Measurements from ENCODE around the gene DCX. TPM values are rescaled to one million over a fixed set of nuclear protein-coding genes. Genes with fewer than 3 reads are reported as not detected.

The DCX gene
- total RNA-seq, 2 donors from 2014 or later, result not detected

DNA sequence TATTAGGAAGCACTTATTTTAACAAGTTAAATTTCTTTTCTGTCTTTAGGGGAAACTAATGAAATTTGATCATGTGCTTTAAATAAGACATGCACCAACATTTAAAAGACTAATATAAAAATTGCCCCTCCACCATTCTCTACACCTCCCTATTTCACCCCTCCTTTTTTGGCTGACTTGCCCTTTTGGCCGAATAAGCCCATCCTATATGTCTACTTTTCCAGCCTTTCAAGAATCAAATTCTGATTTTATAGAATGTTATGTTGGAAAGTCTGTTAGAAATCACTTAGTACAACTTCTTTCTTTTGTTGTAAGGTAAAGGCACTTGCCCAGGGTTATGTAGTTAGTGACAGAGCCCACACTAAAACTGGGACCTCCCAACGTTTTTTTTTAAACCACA, 143.5 kb downstream of the DCX start:
- peaks cover 64% of the 10 kb centered on the region for H3K27me3 Mint-ChIP-seq (ENCODE audit: low read depth)
- no peaks in the 10 kb centered on the region for H3K4me1 Mint-ChIP-seq (ENCODE audit: low read depth)
- no peaks in the 10 kb centered on the region for H3K9me3 Mint-ChIP-seq
- H3K27ac Mint-ChIP-seq, result no peak overlapping the region
- no peaks in the 10 kb centered on the region for H3K36me3 Mint-ChIP-seq (ENCODE audit: insufficient read depth in 2 of 2)
- no peak for DNase-seq
- no peak overlapping the region for H3K4me3 Mint-ChIP-seq
- ATAC-seq (replicated peaks in 1 of 2), result no peak

DNA sequence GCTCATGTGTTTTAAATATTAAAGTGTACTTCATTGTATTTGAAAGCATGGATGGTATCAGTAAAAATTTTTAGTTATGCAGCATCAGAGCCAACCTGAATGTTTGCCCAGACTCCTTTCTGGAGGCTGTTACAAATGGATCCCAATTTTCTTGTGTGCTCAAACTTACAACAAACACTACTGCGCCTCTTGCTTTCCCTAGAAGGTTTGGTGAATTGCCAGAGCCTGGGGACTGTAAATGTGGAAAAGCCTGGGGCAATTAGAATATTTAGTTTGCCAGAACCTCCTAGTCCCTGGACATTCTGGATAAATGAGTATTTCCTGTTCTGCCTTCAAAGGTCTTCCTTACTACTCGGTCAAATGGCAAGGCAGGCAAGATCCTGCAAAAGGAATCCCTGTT, 146.5 kb downstream of the DCX start:
- DNase-seq (no peak), ATAC-seq (replicated peaks in 1 of 2) (no peak)
- H3K9me3 Mint-ChIP-seq, result no peaks in the 10 kb centered on the region
- H3K27me3 Mint-ChIP-seq (ENCODE audit: low read depth), result peaks cover 53% of the 10 kb centered on the region
- no peaks in the 10 kb centered on the region for H3K4me1 Mint-ChIP-seq (ENCODE audit: low read depth)
- no peak overlapping the region for H3K27ac Mint-ChIP-seq
- H3K4me3 Mint-ChIP-seq, result no peak overlapping the region
- no peaks in the 10 kb centered on the region for H3K36me3 Mint-ChIP-seq (ENCODE audit: insufficient read depth in 2 of 2)

DNA sequence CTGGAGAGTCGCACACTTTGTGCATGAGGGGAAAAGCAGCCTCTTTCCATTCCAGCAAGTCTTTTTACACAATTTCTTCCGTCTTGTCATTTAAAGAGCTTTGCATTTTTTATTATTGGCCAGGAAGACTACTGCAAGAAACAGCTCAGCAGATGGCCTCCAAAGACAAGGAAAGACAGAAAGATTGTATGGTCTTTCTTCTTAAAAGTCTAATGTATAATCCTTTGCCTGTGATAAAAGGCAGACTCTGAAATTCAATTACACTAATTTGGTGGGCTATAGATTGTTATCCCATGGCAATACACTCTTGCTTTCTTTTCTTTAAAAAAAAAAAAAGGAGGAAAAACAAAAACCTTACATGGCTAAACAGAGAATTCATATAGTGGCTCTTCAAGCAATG, 147.6 kb downstream of the DCX start:
- no peaks in the 10 kb centered on the region for H3K4me1 Mint-ChIP-seq (ENCODE audit: low read depth)
- DNase-seq, result no peak
- ATAC-seq (replicated peaks in 1 of 2), result no peak
- no peak overlapping the region for H3K4me3 Mint-ChIP-seq
- H3K27ac Mint-ChIP-seq, result no peak overlapping the region
- no peaks in the 10 kb centered on the region for H3K36me3 Mint-ChIP-seq (ENCODE audit: insufficient read depth in 2 of 2)
- H3K9me3 Mint-ChIP-seq, result no peaks in the 10 kb centered on the region
- H3K27me3 Mint-ChIP-seq (ENCODE audit: low read depth), result peaks cover 54% of the 10 kb centered on the region

DNA sequence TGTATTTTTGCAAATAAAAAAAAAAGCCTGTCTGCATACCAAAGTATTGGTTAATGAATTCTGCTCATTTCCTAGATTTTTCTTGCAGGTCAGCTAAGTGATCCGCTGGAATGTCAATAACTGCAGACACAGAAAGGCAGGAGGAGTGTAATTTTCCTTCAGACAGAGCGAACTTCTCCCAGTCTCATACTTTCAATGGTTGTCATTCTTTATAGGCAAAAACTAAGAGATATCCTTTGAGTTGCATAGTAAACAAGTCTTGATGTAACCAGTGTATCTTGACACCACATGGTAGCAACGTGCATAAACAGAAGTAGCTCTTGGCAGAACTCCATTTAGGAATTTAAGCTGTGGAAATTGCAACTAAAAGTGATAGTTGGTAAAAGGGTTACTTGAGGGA, 149.9 kb downstream of the DCX start:
- Mint-ChIP-seq H3K36me3 (ENCODE audit: insufficient read depth in 2 of 2) (no peaks in the 10 kb centered on the region), H3K4me1 (ENCODE audit: low read depth) (no peaks in the 10 kb centered on the region), H3K27ac (no peak overlapping the region), H3K27me3 (ENCODE audit: low read depth) (peaks cover 48% of the 10 kb centered on the region), H3K9me3 (no peaks in the 10 kb centered on the region), H3K4me3 (no peak overlapping the region)
- DNase-seq (no peak), ATAC-seq (replicated peaks in 1 of 2) (no peak)

DNA sequence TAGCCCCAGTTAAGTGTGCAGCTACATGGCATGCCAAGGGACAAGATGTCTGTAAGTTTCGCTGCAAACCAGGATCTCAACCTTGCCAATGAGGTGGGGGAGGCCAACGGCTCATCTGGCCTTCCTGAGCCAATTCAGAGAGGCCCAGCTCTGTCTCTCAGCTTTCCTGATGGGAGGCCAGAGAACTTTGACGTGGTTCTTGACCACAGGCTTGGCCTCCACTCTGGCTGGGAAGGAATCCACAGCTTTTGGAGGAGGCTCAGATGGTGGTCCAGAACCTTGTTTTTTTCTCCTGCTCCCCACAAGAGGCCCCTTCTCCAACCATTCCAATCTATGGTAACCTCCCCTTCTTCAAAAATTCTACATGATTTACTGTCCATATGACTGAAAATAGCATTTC, 151.5 kb downstream of the DCX start:
- peaks cover 35% of the 10 kb centered on the region for H3K27me3 Mint-ChIP-seq (ENCODE audit: low read depth)

DNA sequence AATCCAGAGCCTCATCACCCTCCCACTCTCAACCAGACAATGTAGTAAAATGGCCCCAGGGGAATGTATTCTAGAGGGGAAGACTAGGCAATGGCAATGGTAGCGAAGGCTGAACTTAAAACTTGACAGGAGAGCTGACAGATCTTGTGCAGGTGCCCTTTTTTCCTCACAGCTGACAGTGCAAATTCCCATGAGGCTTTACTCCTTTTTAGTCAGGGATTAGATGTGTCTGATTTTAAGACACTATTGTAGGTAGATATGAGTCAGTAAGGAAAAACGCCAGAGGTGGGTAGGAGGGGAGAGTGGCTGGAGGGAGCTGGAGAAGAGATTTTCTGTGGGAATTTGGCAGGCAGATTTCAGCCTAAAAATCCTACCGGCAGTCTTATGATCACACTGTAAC, 152.4 kb downstream of the DCX start:
- no peak overlapping the region for H3K27ac Mint-ChIP-seq
- no peaks in the 10 kb centered on the region for H3K9me3 Mint-ChIP-seq
- no peak overlapping the region for H3K4me3 Mint-ChIP-seq
- peaks cover 42% of the 10 kb centered on the region for H3K27me3 Mint-ChIP-seq (ENCODE audit: low read depth)
- no peaks in the 10 kb centered on the region for H3K36me3 Mint-ChIP-seq (ENCODE audit: insufficient read depth in 2 of 2)
- H3K4me1 Mint-ChIP-seq (ENCODE audit: low read depth), result no peaks in the 10 kb centered on the region
- DNase-seq, result no peak
- ATAC-seq (replicated peaks in 1 of 2), result no peak

More for the DNA sequence above, 151.5 kb downstream of the DCX start:
- Mint-ChIP-seq H3K4me1 (ENCODE audit: low read depth) (no peaks in the 10 kb centered on the region), H3K36me3 (ENCODE audit: insufficient read depth in 2 of 2) (no peaks in the 10 kb centered on the region), H3K4me3 (no peak overlapping the region), H3K9me3 (no peaks in the 10 kb centered on the region), H3K27ac (no peak overlapping the region)
- DNase-seq, result no peak
- ATAC-seq (replicated peaks in 1 of 2), result no peak

DNA sequence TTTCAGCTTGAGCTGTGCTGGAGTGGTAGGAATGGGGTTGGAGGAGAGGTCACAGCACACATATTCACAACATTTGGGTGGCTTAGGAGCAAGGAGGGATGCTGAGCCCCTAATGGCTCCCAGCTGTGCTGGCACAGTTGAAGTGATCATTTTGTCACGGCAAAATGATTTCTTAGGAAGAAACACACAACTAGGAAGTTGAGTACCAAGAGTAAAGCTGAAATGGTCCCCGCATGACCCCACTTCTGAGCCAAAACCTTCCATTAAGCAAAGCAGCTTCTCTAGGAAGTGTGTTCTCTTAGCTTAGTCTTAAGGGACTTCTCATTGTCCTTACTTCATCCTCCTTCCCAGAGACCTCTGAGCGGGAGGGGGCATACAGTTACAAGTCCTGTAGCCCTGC, 154.3 kb downstream of the DCX start:
- Mint-ChIP-seq H3K27me3 (ENCODE audit: low read depth) (peaks cover 40% of the 10 kb centered on the region), H3K36me3 (ENCODE audit: insufficient read depth in 2 of 2) (no peaks in the 10 kb centered on the region), H3K4me3 (no peak overlapping the region), H3K9me3 (no peaks in the 10 kb centered on the region), H3K4me1 (ENCODE audit: low read depth) (no peaks in the 10 kb centered on the region), H3K27ac (no peak overlapping the region)
- DNase-seq (no peak), ATAC-seq (replicated peaks in 1 of 2) (no peak)

DNA sequence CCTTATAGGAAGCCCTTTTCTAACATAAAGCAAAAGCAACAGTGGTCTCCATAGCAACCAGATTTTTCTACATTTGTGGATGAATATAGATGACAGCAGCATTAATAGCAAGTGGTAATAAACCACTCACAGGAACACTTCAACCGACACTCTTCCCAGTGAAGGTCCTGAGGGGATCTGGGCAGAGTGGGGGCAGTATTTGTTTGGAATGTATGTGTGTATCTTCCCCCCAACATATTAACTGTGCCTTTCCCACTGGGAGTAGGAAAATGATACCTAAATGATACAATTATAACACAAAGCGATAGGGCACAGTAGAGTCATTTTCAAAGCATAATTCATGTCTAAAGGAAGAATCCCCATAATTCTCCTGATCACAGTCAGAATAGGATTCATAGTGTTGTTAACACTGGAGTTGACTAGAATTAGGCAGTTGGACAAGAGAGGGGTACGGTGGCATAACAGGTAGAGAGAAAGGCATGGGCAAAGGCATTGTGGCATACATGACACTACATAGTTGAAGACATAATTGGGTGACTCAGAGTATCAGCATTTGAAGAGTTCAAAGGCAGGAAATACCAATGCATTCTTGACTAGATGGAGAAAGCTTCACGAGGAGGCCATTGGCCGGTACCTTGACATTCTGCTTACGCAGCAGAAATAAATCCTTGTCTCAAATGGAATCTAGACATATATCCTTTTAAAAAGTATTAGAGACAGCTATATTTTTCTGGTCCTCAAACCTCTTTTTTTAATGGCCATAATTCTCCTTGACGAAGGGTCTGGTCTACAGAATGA, 156.9 kb downstream of the DCX start:
- Mint-ChIP-seq H3K4me3 (no peak overlapping the region), H3K36me3 (ENCODE audit: insufficient read depth in 2 of 2) (no peaks in the 10 kb centered on the region), H3K27me3 (ENCODE audit: low read depth) (peaks cover 37% of the 10 kb centered on the region), H3K4me1 (ENCODE audit: low read depth) (no peaks in the 10 kb centered on the region), H3K27ac (no peak overlapping the region), H3K9me3 (no peaks in the 10 kb centered on the region)
- DNase-seq (no peak), ATAC-seq (replicated peaks in 1 of 2) (no peak)

DNA sequence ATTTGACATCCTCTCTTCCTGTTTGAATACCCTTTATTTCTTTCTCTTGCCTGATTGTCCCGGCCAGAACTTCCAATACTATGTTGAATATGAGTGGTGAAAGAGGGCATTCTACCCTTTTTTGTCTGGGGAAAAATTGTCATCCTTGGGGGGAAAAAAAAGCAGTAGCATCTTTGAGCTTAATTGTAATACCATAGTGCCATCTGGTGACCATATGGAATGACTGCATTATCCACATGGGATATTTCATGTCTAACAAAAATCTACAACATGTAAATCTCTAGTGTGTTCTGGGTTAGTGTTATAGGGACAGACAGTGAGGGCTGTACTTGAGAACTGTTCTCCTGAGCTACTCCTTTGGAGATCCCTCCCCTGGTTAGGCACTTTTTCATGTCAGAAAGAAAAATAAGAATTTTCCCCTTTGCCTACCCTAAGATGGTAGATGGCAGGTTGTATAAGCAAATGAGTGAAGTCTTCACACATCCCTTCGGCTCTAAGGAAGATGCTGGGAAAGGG, 167.7 kb downstream of the DCX start:
- no peak overlapping the region for H3K27ac Mint-ChIP-seq
- no peak overlapping the region for H3K4me3 Mint-ChIP-seq
- no peaks in the 10 kb centered on the region for H3K4me1 Mint-ChIP-seq (ENCODE audit: low read depth)
- ATAC-seq (replicated peaks in 1 of 2) (no peak), DNase-seq (no peak)
- H3K9me3 Mint-ChIP-seq, result no peaks in the 10 kb centered on the region
- H3K27me3 Mint-ChIP-seq (ENCODE audit: low read depth), result peaks cover 68% of the 10 kb centered on the region
- no peaks in the 10 kb centered on the region for H3K36me3 Mint-ChIP-seq (ENCODE audit: insufficient read depth in 2 of 2)

Other genes with a start within 250 kb of the DCX start
- not detected for gene CAPN6, start 141.7 kb downstream of the DCX start, total RNA-seq
- gene SERTM2, start 99.5 kb upstream of the DCX start, total RNA-seq, result under 1 TPM in 1 of 2 donors, not detected in 1; 0.05 TPM

Measured in activated T-cell treated with anti-CD3 and anti-CD28 coated beads, Interleukin-2, amount 50 U/mL, for 72 hours (primary cell).